WTC11 (cell line): ENCODE results near the gene SYTL5. TPM values are rescaled to one million over a fixed set of nuclear protein-coding genes. Genes with fewer than 3 reads are reported as not detected.

Source experiments
- ATAC-seq: fragments of 200-7000 bp; cut with Tn5 transposase; 2 replicates; pipeline ENCODE4 v1.10.0; 2021; ENCODE audit warnings: mild to moderate bottlenecking, moderate library complexity
- CTCF ChIA-PET: fragments of 300-600 bp; sonication (Branson Sonifier 250); formaldehyde crosslinking; loops from one replicate; lab custom pipeline; 2021; ENCODE audit warnings: antibody characterized with exemption; lab: Charles Lee
- POLR2A ChIA-PET: fragments of 350-600 bp; sonication (Branson Sonifier 250); formaldehyde crosslinking; loops from one replicate; lab custom pipeline; 2021; ENCODE audit warnings: antibody characterized with exemption; lab: Charles Lee
- DNase-seq: peaks from one replicate; pipeline ENCODE4 v3.0.0; 2021; ENCODE audit warnings: low spot score
- H3K27ac Mint-ChIP-seq: 2 replicates; pipeline ENCODE4 v1.8.0; 2021; ENCODE audit warnings: mixed read lengths
- H3K27me3 Mint-ChIP-seq: 2 replicates; pipeline ENCODE4 v1.8.0; 2021; ENCODE audit warnings: low read depth, mild to moderate bottlenecking, moderate library complexity, mixed read lengths
- H3K36me3 Mint-ChIP-seq: 2 replicates; pipeline ENCODE4 v1.8.0; 2021; ENCODE audit warnings: mixed read lengths
- H3K4me1 Mint-ChIP-seq: 2 replicates; pipeline ENCODE4 v1.8.0; 2022; ENCODE audit warnings: mixed read lengths
- H3K4me3 Mint-ChIP-seq: 2 replicates; pipeline ENCODE4 v1.8.0; 2021; ENCODE audit warnings: mild to moderate bottlenecking, moderate library complexity, mixed read lengths
- H3K9me3 Mint-ChIP-seq: 2 replicates; pipeline ENCODE4 v1.8.0; 2021; ENCODE audit warnings: mixed read lengths
- AFF4 ChIP-seq: sonication (generic); formaldehyde crosslinking; IDR thresholded peaks from 2 replicates; pipeline ENCODE4 v1.8.1; 2023; ENCODE audit warnings: mild to moderate bottlenecking, missing genetic modification reagents, borderline replicate concordance
- ARID4B ChIP-seq: sonication (generic); formaldehyde crosslinking; IDR thresholded peaks from 2 replicates; pipeline ENCODE4 v1.8.0; 2023; ENCODE audit warnings: missing genetic modification reagents, mild to moderate bottlenecking, borderline replicate concordance
- ATF2 ChIP-seq: sonication (generic); formaldehyde crosslinking; IDR thresholded peaks from 2 replicates; pipeline ENCODE4 v1.8.1; 2022; ENCODE audit warnings: low read depth, missing genetic modification reagents, borderline replicate concordance
- ELF4 ChIP-seq: sonication (generic); formaldehyde crosslinking; IDR thresholded peaks from 2 replicates; pipeline ENCODE4 v1.8.1; 2022; ENCODE audit warnings: low read depth, mild to moderate bottlenecking, moderate library complexity, missing genetic modification reagents
- GRHL2 ChIP-seq: fragments of 250-450 bp; sonication (Bioruptor Pico); IDR thresholded peaks from 2 replicates; pipeline ENCODE4 v1.8.0; 2022; ENCODE audit warnings: mild to moderate bottlenecking, moderate library complexity; ENCODE audit not compliant: insufficient replicate concordance, severe bottlenecking
- JAZF1 ChIP-seq: fragments of 250-450 bp; sonication (Bioruptor Pico); IDR thresholded peaks from 2 replicates; pipeline ENCODE4 v1.9.0; 2021; ENCODE audit warnings: moderate library complexity, mild to moderate bottlenecking, inconsistent platforms
- KAT7 ChIP-seq: sonication (generic); formaldehyde crosslinking; IDR thresholded peaks from 2 replicates; pipeline ENCODE4 v1.8.1; 2023; ENCODE audit warnings: missing genetic modification reagents, mild to moderate bottlenecking, borderline replicate concordance
- MAX ChIP-seq: sonication (generic); formaldehyde crosslinking; IDR thresholded peaks from 2 replicates; pipeline ENCODE4 v1.8.0; 2022; ENCODE audit warnings: mild to moderate bottlenecking, missing genetic modification reagents
- NR3C1 ChIP-seq: sonication (generic); formaldehyde crosslinking; conservative IDR thresholded peaks from 2 replicates; pipeline ENCODE4 v1.8.1; 2023; ENCODE audit warnings: low read depth, mild to moderate bottlenecking, missing genetic modification reagents
- SMAD3 ChIP-seq: sonication (generic); formaldehyde crosslinking; IDR thresholded peaks from 2 replicates; pipeline ENCODE4 v1.8.0; 2022; ENCODE audit warnings: missing genetic modification reagents, mild to moderate bottlenecking, borderline replicate concordance
- total RNA-seq: library from RNA; stranded (reverse); gene quantifications from 3 replicates; pipeline ENCODE4 v1.2.3, GENCODE V29; 2021

SYTL5 gene
- total RNA-seq, 1 experiment from 2014 or later: 0.26 TPM

GRCh38 chrX:37995428-37995827 lies 10.9 kb upstream of the SYTL5 start (continued):
- TF ChIP-seq AFF4 (CRISPR knock-in tag): no peak
- TF ChIP-seq, all 79 proteins: peak for 0

GRCh38 chrX:37997096-37997495 lies 9.3 kb upstream of the SYTL5 start:
- H3K4me3 Mint-ChIP-seq: no peak overlapping the region

More at GRCh38 chrX:37997096-37997495, 9.3 kb upstream of the SYTL5 start:
- Mint-ChIP-seq H3K27me3 (no peaks in the 10 kb centered on the region), H3K27ac (no peak overlapping the region), H3K9me3 (no peaks in the 10 kb centered on the region), H3K4me1 (peaks cover 5% of the 10 kb centered on the region; the same call in 1 of the 2 replicates), H3K36me3 (no peaks in the 10 kb centered on the region)
- DNase-seq (no peak), ATAC-seq (no peak)
- ChIA-PET POLR2A (no interaction called here), CTCF (no interaction called here)
- TF ChIP-seq GRHL2 (CRISPR knock-in tag) (no peak), SMAD3 (CRISPR knock-in tag) (no peak), ARID4B (CRISPR knock-in tag) (no peak), KAT7 (no peak), MAX (CRISPR knock-in tag) (no peak), ATF2 (no peak), ELF4 (CRISPR knock-in tag) (no peak), NR3C1 (CRISPR knock-in tag) (no peak), JAZF1 (CRISPR knock-in tag) (no peak)
